ENCODE measurements around the gene RNF150. TPM values are rescaled to one million over a fixed set of nuclear protein-coding genes. Genes with fewer than 3 reads are reported as not detected.

The RNF150 gene
- total RNA-seq, 3 donors from 2014 or later: 0.03 TPM; not detected in 2

GRCh38 chr4:141119071-141119470, 14.2 kb downstream of the RNF150 start:
- Mint-ChIP-seq H3K27me3 (ENCODE audit: low read depth) (peaks cover 4% of the 10 kb centered on the region), H3K9me3 (no peaks in the 10 kb centered on the region), H3K4me3 (no peak overlapping the region), H3K36me3 (ENCODE audit: insufficient read depth) (no peaks in the 10 kb centered on the region), H3K4me1 (ENCODE audit: low read depth) (no peaks in the 10 kb centered on the region)
- no peak for DNase-seq
- ATAC-seq: no peak

- no peaks in the 10 kb centered on the region for H3K4me1 Mint-ChIP-seq (ENCODE audit: low read depth)
- ATAC-seq (no peak), DNase-seq (no peak)
- peaks cover 1% of the 10 kb centered on the region for H3K27me3 Mint-ChIP-seq (ENCODE audit: low read depth)
- no peaks in the 10 kb centered on the region for H3K36me3 Mint-ChIP-seq (ENCODE audit: insufficient read depth)
- H3K4me3 Mint-ChIP-seq: no peak overlapping the region
- peaks cover 4% of the 10 kb centered on the region for H3K9me3 Mint-ChIP-seq
These were observed 14.9 kb downstream of the RNF150 start for GRCh38 chr4:141118381-141118780.

- DNase-seq (no peak), ATAC-seq (no peak)
- H3K4me3 Mint-ChIP-seq: no peak overlapping the region
- peaks cover 1% of the 10 kb centered on the region for H3K27me3 Mint-ChIP-seq (ENCODE audit: low read depth)
- peaks cover 4% of the 10 kb centered on the region for H3K9me3 Mint-ChIP-seq
- H3K36me3 Mint-ChIP-seq (ENCODE audit: insufficient read depth): no peaks in the 10 kb centered on the region
- H3K4me1 Mint-ChIP-seq (ENCODE audit: low read depth): no peaks in the 10 kb centered on the region
These were observed 15.3 kb downstream of the RNF150 start for GRCh38 chr4:141117935-141118334.

GRCh38 chr4:141109983-141110382, 23.3 kb downstream of the RNF150 start:
- ATAC-seq (no peak), DNase-seq (no peak)
- Mint-ChIP-seq H3K4me1 (ENCODE audit: low read depth) (no peaks in the 10 kb centered on the region), H3K9me3 (peaks cover 4% of the 10 kb centered on the region), H3K36me3 (ENCODE audit: insufficient read depth) (no peaks in the 10 kb centered on the region), H3K27me3 (ENCODE audit: low read depth) (peaks cover 3% of the 10 kb centered on the region), H3K4me3 (no peak overlapping the region)

GRCh38 chr4:141107927-141108326, 25.3 kb downstream of the RNF150 start:
- Mint-ChIP-seq H3K27me3 (ENCODE audit: low read depth) (peaks cover 3% of the 10 kb centered on the region), H3K9me3 (no peaks in the 10 kb centered on the region), H3K4me3 (no peak overlapping the region), H3K36me3 (ENCODE audit: insufficient read depth) (no peaks in the 10 kb centered on the region), H3K4me1 (ENCODE audit: low read depth) (no peaks in the 10 kb centered on the region)
- DNase-seq (no peak), ATAC-seq (no peak)

- no peak overlapping the region for H3K4me3 Mint-ChIP-seq
- DNase-seq (no peak), ATAC-seq (no peak)
- no peaks in the 10 kb centered on the region for H3K27me3 Mint-ChIP-seq (ENCODE audit: low read depth)
- no peaks in the 10 kb centered on the region for H3K36me3 Mint-ChIP-seq (ENCODE audit: insufficient read depth)
- no peaks in the 10 kb centered on the region for H3K4me1 Mint-ChIP-seq (ENCODE audit: low read depth)
- H3K9me3 Mint-ChIP-seq: no peaks in the 10 kb centered on the region
These were observed 30.9 kb downstream of the RNF150 start for GRCh38 chr4:141102367-141102766.

GRCh38 chr4:141101511-141101910, 31.8 kb downstream of the RNF150 start:
- Mint-ChIP-seq H3K4me1 (ENCODE audit: low read depth) (no peaks in the 10 kb centered on the region), H3K4me3 (no peak overlapping the region), H3K27me3 (ENCODE audit: low read depth) (no peaks in the 10 kb centered on the region), H3K9me3 (no peaks in the 10 kb centered on the region), H3K36me3 (ENCODE audit: insufficient read depth) (no peaks in the 10 kb centered on the region)
- DNase-seq (no peak), ATAC-seq (no peak)

- Mint-ChIP-seq H3K4me1 (ENCODE audit: low read depth) (no peaks in the 10 kb centered on the region), H3K27me3 (ENCODE audit: low read depth) (no peaks in the 10 kb centered on the region), H3K4me3 (no peak overlapping the region), H3K36me3 (ENCODE audit: insufficient read depth) (no peaks in the 10 kb centered on the region), H3K9me3 (no peaks in the 10 kb centered on the region)
- DNase-seq (no peak), ATAC-seq (no peak)
These were observed 33.9 kb downstream of the RNF150 start for GRCh38 chr4:141099326-141099725.

GRCh38 chr4:141098163-141098562, 35.1 kb downstream of the RNF150 start:
- Mint-ChIP-seq H3K9me3 (peaks cover 9% of the 10 kb centered on the region), H3K36me3 (ENCODE audit: insufficient read depth) (no peaks in the 10 kb centered on the region), H3K4me3 (no peak overlapping the region), H3K27me3 (ENCODE audit: low read depth) (no peaks in the 10 kb centered on the region), H3K4me1 (ENCODE audit: low read depth) (no peaks in the 10 kb centered on the region)
- DNase-seq (no peak), ATAC-seq (no peak)

GRCh38 chr4:141090473-141090872, 42.8 kb downstream of the RNF150 start:
- Mint-ChIP-seq H3K9me3 (peaks cover 9% of the 10 kb centered on the region), H3K4me1 (ENCODE audit: low read depth) (no peaks in the 10 kb centered on the region), H3K27me3 (ENCODE audit: low read depth) (no peaks in the 10 kb centered on the region), H3K4me3 (no peak overlapping the region), H3K36me3 (ENCODE audit: insufficient read depth) (no peaks in the 10 kb centered on the region)
- DNase-seq: no peak
- ATAC-seq: no peak

GRCh38 chr4:141081921-141082395, 51.3 kb downstream of the RNF150 start:
- Mint-ChIP-seq H3K9me3 (no peaks in the 10 kb centered on the region), H3K27me3 (ENCODE audit: low read depth) (peaks cover 3% of the 10 kb centered on the region)
- DNase-seq: no peak

GRCh38 chr4:141080668-141081067, 52.6 kb downstream of the RNF150 start:
- no peaks in the 10 kb centered on the region for H3K4me1 Mint-ChIP-seq (ENCODE audit: low read depth)
- ATAC-seq: no peak
- no peak for DNase-seq

More at GRCh38 chr4:141081921-141082395, 51.3 kb downstream of the RNF150 start:
- H3K4me1 Mint-ChIP-seq (ENCODE audit: low read depth): no peaks in the 10 kb centered on the region
- H3K4me3 Mint-ChIP-seq: no peak overlapping the region
- no peak for ATAC-seq
- H3K36me3 Mint-ChIP-seq (ENCODE audit: insufficient read depth): no peaks in the 10 kb centered on the region

GRCh38 chr4:141079393-141079930, 53.8 kb downstream of the RNF150 start:
- ATAC-seq (no peak), DNase-seq (no peak)
- H3K36me3 Mint-ChIP-seq (ENCODE audit: insufficient read depth): no peaks in the 10 kb centered on the region
- no peaks in the 10 kb centered on the region for H3K9me3 Mint-ChIP-seq
- H3K4me3 Mint-ChIP-seq: no peak overlapping the region
- H3K4me1 Mint-ChIP-seq (ENCODE audit: low read depth): no peaks in the 10 kb centered on the region
- peaks cover 3% of the 10 kb centered on the region for H3K27me3 Mint-ChIP-seq (ENCODE audit: low read depth)

More at GRCh38 chr4:141080668-141081067, 52.6 kb downstream of the RNF150 start:
- Mint-ChIP-seq H3K27me3 (ENCODE audit: low read depth) (peaks cover 3% of the 10 kb centered on the region), H3K9me3 (no peaks in the 10 kb centered on the region), H3K4me3 (no peak overlapping the region), H3K36me3 (ENCODE audit: insufficient read depth) (no peaks in the 10 kb centered on the region)

- Mint-ChIP-seq H3K27me3 (ENCODE audit: low read depth) (peaks cover 3% of the 10 kb centered on the region), H3K4me1 (ENCODE audit: low read depth) (no peaks in the 10 kb centered on the region), H3K9me3 (no peaks in the 10 kb centered on the region), H3K36me3 (ENCODE audit: insufficient read depth) (no peaks in the 10 kb centered on the region), H3K4me3 (no peak overlapping the region)
- ATAC-seq (no peak), DNase-seq (no peak)
These were observed 54.4 kb downstream of the RNF150 start for GRCh38 chr4:141078871-141079270.

GRCh38 chr4:141077611-141078225, 55.6 kb downstream of the RNF150 start:
- H3K36me3 Mint-ChIP-seq (ENCODE audit: insufficient read depth): no peaks in the 10 kb centered on the region
- H3K27me3 Mint-ChIP-seq (ENCODE audit: low read depth): no peaks in the 10 kb centered on the region
- H3K4me3 Mint-ChIP-seq: no peak overlapping the region
- DNase-seq (no peak), ATAC-seq (no peak)
- no peaks in the 10 kb centered on the region for H3K9me3 Mint-ChIP-seq
- no peaks in the 10 kb centered on the region for H3K4me1 Mint-ChIP-seq (ENCODE audit: low read depth)
